ENCODE results near the gene OPHN1.

- TF ChIP-seq, protein P1, sequence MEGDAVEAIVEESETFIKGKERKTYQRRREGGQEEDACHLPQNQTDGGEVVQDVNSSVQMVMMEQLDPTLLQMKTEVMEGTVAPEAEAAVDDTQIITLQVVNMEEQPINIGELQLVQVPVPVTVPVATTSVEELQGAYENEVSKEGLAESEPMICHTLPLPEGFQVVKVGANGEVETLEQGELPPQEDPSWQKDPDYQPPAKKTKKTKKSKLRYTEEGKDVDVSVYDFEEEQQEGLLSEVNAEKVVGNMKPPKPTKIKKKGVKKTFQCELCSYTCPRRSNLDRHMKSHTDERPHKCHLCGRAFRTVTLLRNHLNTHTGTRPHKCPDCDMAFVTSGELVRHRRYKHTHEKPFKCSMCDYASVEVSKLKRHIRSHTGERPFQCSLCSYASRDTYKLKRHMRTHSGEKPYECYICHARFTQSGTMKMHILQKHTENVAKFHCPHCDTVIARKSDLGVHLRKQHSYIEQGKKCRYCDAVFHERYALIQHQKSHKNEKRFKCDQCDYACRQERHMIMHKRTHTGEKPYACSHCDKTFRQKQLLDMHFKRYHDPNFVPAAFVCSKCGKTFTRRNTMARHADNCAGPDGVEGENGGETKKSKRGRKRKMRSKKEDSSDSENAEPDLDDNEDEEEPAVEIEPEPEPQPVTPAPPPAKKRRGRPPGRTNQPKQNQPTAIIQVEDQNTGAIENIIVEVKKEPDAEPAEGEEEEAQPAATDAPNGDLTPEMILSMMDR (IDR thresholded peaks at IDR 0.05) = no peak
- TF ChIP-seq POLR2A (IDR thresholded peaks at IDR 0.05) = no peak
Observed at GRCh38 chrX:68109162-68109561, 324.1 kb downstream of the OPHN1 start.
